ENCODE data around the gene KIAA1217.
A peak's percentile ranks its signal among the peaks of the same experiment; 100 is the strongest.
"Not testable (repeated sequence)": the region's sequence is repeated elsewhere in the genome, so short reads cannot be mapped to it uniquely, and the experiment has no call there.

Gene KIAA1217

GRCh38 chr10:24340883-24341282, 131.9 kb downstream of the KIAA1217 start:
- no peak for DNase-seq (ENCODE audit: low spot score)

DNA sequence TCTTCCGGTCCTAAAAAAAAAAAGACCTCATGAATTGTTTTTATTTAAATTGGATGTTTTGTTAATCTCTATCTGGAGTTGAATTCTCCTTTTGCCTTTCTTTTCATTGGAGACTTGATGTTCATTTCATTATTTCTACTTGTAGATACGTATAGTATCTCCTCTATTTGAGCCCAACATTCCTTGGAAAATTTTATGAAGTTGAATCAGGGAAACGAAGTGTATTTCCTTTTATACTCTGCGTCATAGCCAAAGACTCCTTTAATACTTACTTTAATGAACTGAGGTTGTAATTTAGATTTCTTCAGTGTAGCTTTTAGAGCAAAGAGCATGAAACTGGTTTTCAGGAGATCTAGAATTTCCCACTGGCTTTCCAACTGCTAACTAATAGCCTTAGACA, 132.4 kb downstream of the KIAA1217 start:
- DNase-seq (ENCODE audit: low spot score): no peak

DNA sequence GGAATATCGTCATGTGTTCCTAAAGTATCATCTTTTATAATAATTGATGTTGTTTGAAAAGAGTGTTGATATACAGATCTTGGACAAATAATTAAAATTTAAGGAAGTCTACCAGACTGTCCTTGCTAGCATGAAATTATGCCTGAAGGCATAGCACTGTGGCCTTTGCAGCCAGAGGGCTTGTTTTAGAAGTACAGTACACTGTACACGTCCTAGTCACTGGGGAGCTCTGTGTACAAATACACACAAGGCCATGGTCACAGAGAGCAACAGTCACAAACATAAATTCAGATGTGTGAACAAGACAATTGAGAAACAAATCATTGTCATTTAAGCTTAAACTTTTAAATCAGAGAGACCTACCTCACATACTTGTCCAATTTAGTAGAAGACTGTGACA, 133.0 kb downstream of the KIAA1217 start:
- DNase-seq (ENCODE audit: low spot score): no peak

- DNase-seq (ENCODE audit: low spot score): no peak
Observed at GRCh38 chr10:24343686-24344085, 134.7 kb downstream of the KIAA1217 start.

GRCh38 chr10:24344279-24344678, 135.3 kb downstream of the KIAA1217 start:
- DNase-seq (ENCODE audit: low spot score): no peak

DNA sequence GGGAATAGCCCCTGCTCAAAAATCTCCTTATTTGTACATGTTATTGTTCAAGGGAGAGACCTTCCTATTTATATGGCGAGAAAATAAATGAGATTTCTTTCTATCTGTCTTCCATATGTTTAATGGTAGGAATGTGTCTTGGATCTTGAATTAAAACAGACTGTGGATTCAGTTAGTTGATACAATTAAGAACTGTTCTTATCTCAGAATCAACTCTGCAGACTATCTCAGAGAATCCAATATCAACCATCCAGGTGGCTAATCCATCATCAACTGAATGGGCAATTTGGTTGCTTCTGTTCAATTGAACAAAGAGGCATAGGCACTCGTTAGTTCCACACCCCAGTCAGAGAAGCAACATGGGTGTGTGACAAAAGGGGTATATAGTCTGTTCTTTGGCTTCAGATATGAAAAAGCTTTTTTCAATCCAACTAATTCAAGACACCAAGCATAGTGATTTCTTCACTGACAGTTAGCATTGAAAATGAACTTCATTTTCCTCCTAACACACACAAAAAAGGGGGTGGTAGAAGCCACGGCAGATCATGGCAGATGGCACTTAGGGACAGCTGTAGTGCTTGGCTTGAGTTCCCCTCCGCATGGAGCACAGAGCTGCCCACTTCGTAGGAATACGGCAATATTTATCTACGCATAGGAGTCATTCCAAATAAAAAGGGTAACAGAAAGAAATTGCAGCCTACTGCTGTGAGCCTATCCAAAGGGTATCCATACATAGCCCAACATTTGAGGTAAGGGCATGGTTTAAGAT, 135.9 kb downstream of the KIAA1217 start:
- peak; percentile 18 for DNase-seq (ENCODE audit: low spot score)

DNA sequence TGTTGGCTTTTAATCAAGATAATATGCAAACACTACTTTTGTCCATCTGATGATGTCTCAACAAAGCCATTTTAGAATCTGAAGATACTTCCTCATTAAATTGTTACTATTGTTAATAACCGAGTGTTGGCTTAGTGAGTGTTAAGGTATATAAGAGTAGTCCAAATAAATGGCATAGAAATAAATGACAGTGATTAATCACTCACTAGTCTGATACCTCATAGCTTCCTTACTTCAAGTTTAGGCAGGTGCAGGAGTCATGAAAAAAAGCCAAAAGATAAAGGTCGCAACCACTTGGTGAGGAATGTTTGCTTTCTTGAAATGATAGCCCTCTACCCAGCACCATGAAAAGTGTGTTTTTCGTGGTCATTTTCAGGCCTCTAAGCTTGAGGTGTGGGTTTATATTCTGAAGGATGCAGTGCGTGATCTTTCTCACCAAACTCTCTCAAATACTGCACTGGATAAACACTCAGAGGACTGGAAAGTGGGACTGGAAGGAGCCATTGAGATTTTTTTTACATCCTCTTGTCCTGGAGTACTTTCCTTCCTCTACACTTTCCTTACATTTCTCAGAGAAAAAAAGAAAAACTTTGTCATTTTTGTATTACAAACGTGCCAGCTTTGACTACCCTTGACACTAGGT, 138.1 kb downstream of the KIAA1217 start:
- no peak for DNase-seq (ENCODE audit: low spot score)

DNA sequence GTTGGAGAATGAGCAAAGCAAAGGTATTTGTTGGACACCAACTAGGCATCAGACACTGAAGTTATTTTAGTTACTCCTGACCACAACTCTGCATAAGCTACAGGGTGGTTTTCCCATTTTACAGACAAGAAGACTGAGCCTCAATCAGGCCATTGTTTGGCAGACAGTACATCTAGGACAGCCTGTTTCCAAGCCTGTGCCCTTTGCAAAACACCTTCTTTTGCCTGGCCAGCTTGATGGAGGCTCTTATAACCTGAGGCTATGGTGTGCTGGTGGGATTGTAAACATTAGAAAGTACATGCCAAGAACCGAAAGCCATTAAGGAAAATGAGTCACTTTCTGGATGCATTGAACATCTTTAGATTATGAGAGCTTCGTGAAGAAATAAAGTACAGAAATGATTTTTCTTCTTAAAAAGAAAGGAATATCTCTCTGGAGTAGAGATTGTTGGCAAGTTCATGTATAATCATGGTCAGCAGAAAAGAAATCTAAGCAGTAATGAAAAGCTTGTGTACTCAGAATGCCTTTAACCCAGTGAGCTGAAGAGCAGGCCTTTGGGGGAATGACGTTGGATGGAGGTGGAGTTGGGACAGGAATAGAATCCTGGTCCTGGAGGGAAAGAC, 140.6 kb downstream of the KIAA1217 start:
- DNase-seq (ENCODE audit: low spot score): no peak

GRCh38 chr10:24350070-24350921, 141.4 kb downstream of the KIAA1217 start:
- DNase-seq (ENCODE audit: low spot score): no peak

DNA sequence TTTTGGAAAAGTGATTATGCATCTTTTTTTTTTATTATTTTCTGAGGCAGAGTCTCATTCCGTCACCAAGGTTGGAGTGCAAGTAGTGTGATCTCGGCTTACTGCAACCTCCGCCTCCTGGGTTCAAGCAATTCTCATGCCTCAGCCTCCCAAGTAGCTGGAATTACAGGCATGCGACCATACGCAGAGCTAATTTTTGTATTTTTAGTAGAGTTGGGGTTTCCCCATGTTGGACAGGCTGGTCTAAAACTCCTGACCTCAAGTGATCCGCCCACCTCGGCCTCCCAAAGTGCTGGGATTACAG, 141.9 kb downstream of the KIAA1217 start:
- DNase-seq (ENCODE audit: low spot score): not testable (repeated sequence)

DNA sequence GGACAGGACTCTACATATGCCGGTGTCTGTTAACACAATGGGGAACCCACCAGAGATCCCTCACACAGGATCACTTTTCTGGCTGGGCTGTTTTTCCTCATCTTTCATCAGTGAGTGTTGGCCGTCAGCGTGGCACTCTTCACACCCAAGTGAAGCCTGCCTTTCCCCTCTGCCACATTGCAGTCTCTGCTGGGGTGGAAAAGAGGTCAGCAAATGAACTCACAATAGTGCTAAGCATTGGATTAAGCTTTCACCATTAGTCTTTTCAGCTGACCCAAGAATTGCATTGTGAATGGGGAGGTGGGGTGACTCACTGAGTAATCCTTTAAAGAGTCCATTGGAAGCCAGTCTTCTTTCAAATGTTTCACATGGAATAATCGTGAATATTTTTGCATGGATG, 143.0 kb downstream of the KIAA1217 start:
- no peak for DNase-seq (ENCODE audit: low spot score)

GRCh38 chr10:24352399-24352798, 143.5 kb downstream of the KIAA1217 start:
- no peak for DNase-seq (ENCODE audit: low spot score)

GRCh38 chr10:24353319-24353718, 144.4 kb downstream of the KIAA1217 start:
- no peak for DNase-seq (ENCODE audit: low spot score)

GRCh38 chr10:24355056-24355688, 146.2 kb downstream of the KIAA1217 start:
- DNase-seq (ENCODE audit: low spot score): no peak

GRCh38 chr10:24357344-24358004, 148.5 kb downstream of the KIAA1217 start:
- DNase-seq (ENCODE audit: low spot score): no peak

- DNase-seq (ENCODE audit: low spot score): no peak
Observed at GRCh38 chr10:24358022-24358421, 149.1 kb downstream of the KIAA1217 start.

DNA sequence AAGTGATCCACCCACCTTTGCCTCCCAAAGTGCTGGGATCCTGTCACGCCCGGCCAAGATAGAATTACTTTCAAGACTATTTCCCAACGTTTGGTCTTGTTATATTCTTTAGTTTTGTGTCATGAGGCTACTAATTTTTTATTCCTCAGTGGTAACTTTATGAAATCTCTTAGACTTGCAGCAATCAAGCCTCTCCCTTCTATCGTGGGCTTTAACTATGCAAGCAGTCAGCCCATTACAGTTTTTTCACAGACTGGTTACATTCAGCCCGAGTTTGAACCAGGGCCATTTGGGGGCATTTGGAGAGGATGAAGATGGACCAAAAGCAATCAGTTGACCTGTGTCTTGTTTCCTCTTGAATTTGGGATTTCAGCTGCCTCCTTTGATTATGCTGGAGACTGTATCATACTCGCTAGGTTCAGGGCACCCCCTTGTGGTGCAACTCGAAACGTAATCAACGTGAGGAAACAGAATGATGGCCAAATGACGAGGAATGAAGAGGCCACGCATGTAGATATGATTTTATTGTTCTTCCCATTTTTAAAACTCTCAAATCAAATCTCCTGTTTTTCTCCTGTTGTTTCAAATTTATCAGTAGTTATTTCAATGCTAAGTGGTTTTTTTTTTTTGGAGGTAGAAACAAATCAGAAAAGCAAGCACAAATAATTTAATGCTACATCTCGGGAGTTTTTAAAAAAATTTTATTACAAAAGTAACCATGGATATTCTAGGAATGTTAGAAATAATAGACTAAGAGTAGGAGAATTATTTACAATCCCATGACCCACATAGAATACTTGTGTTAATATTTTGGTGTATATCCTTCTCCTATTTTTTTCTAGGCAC, 151.6 kb downstream of the KIAA1217 start:
- peak; percentile 11 for DNase-seq (ENCODE audit: low spot score)

- DNase-seq (ENCODE audit: low spot score): no peak
Observed at GRCh38 chr10:24363070-24363469, 154.1 kb downstream of the KIAA1217 start.

DNA sequence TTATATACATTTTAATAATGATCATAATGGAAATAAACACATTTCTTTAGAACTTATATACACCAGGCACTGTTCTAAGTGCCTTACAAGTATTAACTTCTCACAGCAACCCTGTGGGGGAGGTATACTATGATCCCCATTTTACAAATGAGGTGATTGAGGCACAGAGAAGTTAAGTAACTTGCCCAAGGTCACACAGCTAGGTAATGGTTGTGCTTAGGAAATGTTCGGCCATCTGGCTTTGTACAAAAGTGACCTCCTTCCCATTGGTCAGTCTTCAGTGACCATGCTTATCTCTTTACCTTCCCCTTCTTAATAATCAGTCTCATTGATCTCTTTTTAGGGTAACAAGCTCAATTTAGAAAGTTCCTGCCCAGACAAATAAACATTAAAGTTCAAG, 158.8 kb downstream of the KIAA1217 start:
- DNase-seq (ENCODE audit: low spot score): no peak

GRCh38 chr10:24370877-24371276, 161.9 kb downstream of the KIAA1217 start:
- DNase-seq (ENCODE audit: low spot score): no peak
